Embryonic facial prominence (tissue), 1 donor: ENCODE results near the gene FOXN1.
"Not testable (repeated sequence)": the region's sequence is repeated elsewhere in the genome, so short reads cannot be mapped to it uniquely, and the experiment has no call there.

Experiments used
- DNase-seq: peaks from one replicate; pipeline ENCODE4 v3.0.0-alpha.2; 2016; ENCODE audit errors: extremely low spot score

Gene FOXN1

DNA sequence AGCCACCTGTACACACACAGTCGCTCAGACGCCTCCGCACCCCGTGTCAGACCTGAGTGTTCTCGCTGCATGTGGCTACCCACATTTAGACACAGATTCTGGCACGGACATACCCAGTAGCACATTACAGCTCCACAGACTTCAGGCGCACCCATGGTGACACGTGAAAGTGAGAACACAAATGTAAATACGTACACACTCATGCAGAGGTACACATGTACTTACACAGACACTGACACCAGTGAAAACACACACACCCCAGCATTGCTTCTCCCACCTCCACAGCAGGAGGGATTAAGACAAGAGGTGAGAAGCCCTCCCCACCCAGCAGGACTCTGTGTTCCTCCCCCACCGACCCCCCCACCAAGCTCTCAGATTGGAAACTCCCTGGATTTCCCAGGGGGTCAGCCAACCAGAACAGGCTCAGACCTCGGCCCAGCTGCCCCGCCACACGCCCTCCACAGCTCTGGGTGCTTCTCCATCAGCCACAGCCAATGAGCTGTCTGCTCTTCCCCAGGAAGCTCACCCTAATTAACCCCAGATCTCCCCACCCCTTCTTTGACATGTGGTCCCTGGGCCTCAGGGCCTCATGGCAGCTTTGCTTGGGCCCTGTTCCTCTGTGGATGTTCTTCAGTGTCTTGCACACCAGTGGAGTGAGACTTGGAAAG lies 5.3 kb upstream of the FOXN1 start:
- no peak for DNase-seq

GRCh38 chr17:28501421-28502284 lies 4.5 kb upstream of the FOXN1 start:
- DNase-seq, result no peak

DNA sequence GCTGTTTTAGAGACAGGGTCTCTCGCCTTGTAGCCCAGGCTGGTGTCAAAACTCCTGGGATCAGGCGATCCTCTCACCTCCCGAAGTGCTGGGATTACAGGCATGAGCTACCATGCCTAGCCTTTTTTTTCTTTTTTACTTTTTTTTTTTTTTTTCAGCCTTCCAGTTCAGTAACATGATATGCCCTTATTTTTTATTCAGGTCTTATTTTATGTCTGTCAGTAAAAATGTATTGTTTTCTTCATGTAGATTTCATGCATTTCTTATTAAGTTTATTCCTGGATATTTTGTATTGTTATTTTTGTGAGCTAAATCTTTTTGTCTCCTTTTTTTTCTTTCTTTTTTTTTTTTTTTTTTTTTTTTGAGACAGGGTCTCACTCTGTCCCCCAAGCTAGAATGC lies 2.7 kb upstream of the FOXN1 start:
- no peak for DNase-seq

GRCh38 chr17:28506763-28507487 lies 777 bp downstream of the FOXN1 start:
- DNase-seq, result no peak

- DNase-seq, result no peak
These were observed 1.5 kb downstream of the FOXN1 start for GRCh38 chr17:28507567-28508203.

- no peak for DNase-seq
These were observed 2.1 kb downstream of the FOXN1 start for GRCh38 chr17:28508211-28508724.

GRCh38 chr17:28509789-28510188 lies 3.6 kb downstream of the FOXN1 start:
- DNase-seq, result no peak

- DNase-seq, result no peak
These were observed 5.8 kb downstream of the FOXN1 start for GRCh38 chr17:28511858-28512461.

DNA sequence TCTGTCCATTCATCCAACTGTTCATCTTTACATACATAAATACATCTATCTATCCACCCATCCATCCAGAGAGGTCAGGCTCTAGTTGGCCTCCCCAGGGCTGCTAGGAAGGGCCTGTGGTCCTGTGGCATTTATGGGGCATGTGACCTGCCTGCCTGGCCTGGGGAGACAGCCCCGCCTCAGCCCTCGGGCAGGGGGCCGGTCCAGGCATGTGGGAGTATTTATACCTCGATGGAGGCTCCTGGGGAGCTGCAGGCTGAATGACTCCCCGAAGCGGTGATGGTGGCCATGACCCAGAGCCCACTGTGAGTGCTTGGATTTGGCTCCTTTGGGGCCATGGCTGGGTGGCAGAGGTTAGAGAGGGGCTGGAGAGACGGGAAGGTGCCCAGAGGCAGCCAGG lies 7.3 kb downstream of the FOXN1 start:
- DNase-seq, result no peak

GRCh38 chr17:28514561-28515002 lies 8.4 kb downstream of the FOXN1 start:
- DNase-seq, result no peak

DNA sequence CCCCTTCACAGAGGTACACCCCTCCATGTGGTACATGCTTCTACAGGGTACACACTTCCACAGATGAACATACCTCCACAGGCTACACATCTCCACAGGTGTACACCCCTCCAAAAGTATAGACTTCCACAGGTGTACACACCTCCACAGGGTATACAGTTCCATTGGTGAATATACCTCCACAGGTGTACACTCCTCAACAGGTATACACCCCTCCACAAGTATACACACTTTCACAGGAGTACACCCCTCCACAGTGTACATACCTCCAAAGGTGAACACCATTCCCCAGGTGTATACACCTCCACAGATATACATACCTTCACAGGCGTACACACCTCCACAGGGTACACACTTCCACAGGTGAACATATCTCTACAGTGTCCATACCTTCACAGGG lies 9.4 kb downstream of the FOXN1 start:
- DNase-seq, result no peak

- DNase-seq, result no peak
These were observed 12.0 kb downstream of the FOXN1 start for GRCh38 chr17:28518132-28518531.

DNA sequence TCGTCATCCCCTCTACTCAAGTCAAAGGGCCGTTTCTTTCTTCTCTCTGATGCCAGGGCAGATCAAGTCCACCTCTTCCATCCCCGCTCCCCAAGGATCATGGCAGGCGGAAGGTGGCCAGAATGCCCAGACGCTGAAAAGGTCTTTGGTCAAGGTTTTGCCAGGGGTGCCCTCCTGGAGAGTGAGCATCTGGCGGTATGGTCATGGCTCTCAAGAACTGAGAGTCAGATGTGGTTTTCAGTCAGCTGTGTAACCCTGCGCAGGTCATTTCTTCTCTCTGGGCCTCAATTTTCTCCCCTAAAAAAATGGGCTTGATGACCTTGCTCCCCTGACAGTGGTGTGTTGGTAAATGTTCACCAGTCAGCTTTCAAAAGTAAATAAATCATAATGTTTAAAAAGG lies 12.4 kb downstream of the FOXN1 start:
- no peak for DNase-seq

- no peak for DNase-seq
These were observed 13.1 kb downstream of the FOXN1 start for GRCh38 chr17:28519236-28519635.

GRCh38 chr17:28520687-28521086 lies 14.5 kb downstream of the FOXN1 start:
- no peak for DNase-seq

DNA sequence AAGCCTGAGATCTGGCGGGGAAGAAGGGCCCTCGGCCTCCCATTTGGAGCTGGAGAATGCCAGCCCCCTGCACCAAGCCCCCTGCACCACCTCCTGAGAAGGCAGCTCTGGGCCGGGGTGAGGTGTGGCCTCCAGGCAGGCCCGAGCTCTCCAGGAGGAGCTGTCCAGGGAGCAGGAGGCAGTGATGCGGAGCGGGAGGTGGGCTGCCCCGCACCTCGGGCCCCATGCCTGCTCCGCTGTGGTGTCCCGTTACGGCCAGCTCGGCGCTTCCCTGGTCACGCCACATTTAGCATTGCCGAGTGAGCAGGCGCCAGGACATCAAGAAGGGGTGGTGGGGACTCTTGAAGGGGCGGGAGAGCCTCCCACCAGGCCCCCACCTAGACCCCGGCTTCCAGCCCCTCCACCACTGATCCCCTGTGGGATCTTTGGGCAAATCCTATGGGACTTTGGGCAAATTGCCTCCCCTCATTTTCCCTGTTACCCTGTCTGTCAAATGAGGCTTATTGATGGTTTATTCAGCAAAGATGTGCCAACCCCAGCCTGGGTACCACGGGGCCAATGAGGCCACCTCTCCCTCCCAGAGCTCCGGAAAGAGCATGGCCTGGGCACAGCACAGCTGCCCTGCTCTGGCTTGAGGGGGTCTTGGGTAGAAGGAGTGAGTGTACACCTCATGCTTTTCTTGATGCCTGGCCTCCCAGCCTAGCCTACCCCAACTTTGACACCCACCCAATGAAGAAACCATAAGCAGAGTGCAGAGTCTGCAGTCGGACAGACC lies 15.3 kb downstream of the FOXN1 start:
- no peak for DNase-seq

- DNase-seq, result not testable (repeated sequence)
These were observed 16.1 kb downstream of the FOXN1 start for GRCh38 chr17:28522281-28522680.

DNA sequence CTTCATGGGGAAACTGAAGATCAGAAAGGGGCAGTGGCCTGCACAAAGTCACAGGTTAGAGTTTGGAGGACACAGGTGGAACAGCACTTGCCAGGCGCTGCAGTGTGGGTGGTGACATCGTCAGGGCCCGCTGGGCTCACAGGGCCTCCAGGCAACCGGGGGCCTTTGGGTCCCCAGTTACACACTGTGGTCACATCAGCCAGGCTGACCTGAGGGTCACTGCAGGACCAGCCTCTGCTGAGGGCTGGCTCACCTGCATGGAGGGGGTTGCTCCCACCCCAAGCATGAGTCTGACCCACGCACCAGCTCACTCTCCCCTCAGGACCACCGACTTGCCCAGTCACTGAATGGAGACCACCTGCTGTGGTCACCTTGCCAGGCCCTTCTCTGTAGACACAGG lies 17.0 kb downstream of the FOXN1 start:
- DNase-seq, result no peak

DNA sequence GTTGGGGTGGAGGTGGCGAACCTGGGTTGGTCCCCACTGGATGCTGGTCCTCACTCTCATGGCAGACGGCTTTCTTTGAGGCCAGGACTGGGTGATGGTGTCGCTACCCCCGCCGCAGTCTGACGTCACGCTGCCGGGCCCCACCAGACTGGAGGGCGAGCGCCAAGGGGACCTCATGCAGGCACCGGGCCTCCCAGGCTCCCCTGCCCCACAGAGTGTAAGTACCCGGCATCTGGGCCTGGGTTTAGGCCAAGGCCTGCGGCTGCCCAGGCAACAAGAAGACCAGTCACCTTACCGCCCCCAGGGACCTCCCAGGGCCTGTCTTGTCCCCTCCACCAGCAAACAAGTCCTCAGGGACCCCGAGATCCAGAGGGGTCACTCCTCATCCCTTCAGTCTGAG lies 17.7 kb downstream of the FOXN1 start:
- DNase-seq, result no peak
